ENCODE results near the gene NCK2.
A peak's percentile ranks its signal among the peaks of the same experiment; 100 is the strongest.

Gene NCK2

DNA sequence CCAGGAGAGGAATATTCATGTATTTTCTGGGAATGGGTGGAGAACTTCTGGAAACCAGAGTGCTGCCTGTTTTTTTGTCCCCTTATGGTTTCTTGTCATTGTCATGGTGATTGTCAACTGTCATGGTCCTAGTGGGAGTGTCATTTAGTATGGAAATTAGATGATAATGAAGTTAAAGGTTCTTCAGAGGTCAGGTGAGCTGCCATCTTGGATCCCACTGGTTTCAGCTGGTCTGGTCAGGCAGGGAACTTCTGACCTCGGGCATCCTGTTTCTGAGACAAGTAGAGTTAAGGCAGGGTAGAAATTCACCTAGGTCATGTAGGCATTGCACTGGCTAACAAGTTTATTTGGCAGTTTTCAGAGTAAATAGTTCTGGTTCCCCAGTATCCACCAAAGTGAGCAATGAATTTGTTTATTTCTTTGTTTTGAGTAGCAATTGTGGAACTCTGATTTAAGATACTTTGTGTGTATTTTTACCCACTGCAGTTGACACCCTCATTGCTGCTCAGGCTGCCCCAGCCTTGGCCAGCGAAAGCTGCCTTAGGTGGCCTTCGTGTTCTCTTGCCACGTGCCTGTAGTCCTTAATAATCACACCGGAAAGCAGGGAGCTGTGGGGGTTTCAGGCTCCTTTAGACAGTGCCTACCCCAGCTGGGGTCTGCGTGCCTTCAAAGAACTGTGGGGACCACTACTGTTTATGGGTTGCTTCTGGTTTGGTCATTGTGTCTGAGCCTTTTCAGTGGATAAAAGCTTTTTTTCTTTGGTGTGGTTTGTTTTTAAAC, 48.7 kb downstream of the NCK2 start:
- no peak for DNase-seq (ENCODE audit: low spot score)

DNA sequence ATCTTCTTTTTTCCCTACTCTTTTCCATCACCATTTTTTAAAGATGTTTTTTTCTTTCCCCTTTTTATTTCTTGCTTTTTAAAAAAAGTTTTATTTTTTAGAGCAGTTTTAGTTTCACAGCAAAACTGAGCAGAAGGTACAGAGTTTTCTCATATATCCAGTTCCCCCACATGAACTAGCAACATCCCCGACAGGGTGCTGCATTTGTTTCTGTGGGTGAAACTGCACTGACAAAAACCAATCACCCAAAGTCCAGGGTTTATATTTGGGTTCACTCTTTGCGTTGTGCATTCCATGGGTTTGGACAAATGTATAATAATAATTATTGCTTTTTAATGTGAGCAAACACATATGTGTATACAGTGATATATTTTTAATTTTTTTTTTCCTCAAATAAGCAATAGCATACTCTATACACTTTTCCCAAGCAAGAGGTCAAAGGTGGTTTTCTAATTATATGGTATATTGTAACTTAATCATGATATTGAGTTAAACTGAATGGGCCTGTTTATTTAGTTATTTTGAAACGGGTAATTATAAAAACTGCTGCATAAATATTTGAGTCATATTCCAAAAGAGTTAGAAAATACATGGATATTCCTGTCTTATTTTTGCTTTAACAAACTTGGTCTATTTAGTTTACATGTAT, 50.3 kb downstream of the NCK2 start:
- no peak for DNase-seq (ENCODE audit: low spot score)

DNA sequence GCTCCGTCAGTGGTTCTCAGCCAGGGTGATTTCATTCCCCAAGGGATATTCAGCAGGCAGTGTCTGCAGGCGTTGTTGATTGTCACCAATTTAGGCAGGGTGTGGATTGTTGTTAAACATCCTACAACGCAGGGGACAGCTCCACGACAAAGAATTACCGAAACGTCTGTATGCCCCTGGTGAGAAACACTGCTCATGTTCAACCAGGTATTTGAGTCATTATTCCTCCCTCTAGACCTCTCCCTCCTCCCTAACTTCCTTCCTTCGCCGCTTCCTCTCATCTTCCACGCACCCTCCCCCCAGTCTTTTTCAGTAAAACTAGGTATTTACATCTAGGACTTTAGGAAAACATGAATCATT, 50.8 kb downstream of the NCK2 start:
- peak; percentile 37 for DNase-seq (ENCODE audit: low spot score)

DNA sequence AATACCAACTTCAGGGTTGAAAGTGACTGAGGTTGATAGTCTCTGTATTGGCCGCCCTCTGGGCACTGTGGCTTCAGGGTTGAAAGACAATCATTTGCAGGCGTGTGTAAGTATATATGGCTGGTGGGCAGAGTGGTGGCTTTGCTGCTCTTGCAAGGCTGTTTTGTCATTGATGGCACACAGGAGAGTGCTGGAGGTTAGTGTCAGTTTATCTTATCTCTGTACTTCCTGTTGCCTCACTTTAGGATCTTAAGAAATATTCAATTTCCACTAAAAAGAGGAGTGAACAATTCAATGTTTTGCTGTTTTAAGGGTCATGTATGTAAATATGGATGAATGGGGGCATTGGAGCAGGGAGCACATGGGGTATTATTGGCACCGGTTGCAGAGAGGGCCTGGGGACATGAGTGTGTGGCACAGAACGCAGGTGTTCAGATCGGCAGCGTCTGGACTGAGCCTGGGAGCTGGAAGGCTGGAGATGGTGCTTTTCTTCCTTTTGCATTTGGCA, 51.5 kb downstream of the NCK2 start:
- DNase-seq (ENCODE audit: low spot score) = peak; percentile 44

DNA sequence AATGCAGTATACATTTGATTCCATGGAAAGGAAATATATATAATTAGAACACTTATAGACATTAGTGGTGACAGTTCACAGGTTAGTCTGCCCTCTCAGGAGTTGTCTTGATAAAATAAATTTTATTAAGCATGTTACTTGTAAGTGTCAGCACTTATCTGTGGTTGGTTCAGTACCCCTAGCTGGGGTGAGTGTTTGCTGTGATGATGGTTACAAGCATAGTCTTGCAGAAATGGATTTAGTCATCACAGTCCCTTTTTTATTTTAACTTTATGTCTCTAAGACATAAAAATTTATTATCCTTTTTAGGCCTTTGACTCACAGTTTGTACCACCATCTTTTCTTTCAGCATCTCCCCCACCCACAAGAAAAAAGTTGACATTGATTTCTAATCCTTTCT, 52.1 kb downstream of the NCK2 start:
- DNase-seq (ENCODE audit: low spot score) = no peak

DNA sequence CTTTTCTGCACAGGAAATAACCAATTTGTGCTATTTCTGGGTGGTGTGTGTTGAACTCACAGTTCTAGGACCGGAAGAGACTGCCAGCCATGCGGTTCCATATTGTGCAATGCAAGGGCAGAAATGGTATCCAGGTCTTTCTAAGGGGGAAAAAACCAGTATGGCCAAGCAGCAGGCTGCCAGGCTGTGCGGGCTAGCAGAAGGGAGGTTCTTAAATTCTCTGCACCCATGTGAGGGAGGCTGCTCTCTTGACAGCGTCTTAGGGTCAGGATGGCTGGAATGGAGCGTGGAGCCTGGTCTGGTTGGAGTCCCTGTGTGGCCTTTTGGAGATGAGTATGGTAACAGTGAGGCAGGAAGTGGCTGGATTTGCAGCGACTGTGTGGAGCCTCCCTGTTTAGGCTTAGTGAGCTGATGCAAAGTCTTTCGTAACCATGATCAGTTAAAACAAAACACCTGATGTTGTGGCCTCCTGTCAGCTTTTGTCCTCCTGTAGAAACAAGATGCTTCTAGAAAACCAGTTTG, 52.6 kb downstream of the NCK2 start:
- DNase-seq (ENCODE audit: low spot score) = peak; percentile 53

DNA sequence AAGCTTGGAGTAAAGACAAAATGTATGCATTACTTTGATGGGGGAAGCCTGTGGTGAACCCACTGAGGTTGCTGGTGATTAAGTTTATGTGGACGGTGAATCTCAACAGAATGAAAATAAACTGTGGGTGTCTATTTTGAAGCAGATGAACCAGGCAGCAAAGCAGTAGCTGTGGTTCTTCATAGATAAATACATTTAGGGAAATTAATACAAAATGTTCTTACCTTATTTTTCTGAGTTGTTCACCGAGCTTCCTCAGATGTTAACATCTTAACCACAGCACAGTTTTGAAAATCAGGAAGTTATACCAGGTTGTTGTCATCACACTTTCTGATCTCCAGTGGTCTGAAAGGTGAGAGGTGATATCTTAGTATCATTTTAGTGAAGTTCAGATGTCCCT, 53.9 kb downstream of the NCK2 start:
- DNase-seq (ENCODE audit: low spot score) = peak; percentile 57

DNA sequence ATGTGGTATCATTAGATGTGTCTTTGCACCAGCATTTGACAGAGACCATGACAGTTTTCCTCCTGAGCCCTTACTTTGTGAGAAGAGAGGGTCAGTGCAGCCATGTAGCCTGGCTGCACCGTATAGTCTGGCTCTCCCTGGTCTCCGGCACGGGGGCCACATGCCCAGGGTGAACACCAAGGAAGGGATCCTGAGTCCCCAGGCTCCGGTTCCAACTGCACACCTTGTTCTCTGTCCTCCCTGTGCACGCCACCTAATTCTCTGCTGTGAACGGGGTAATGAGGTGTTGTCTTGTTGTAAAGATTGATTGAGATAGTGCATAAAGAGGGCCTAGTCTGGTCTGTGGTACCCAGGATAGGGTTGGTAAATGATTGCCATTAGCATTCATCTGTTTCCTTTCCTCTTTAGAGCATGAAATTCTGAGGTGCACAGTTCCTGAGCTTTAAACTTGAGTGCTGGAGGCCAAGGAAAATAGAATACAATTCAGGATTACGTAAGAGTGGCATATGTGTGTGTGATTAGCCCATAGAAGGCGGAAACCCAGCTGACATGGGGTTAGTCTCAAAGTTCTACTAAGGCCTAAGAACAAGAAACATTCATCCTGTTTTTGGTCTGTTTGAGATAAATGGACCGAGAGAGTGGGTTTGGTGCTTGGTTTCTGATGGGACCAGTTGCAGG, 55.5 kb downstream of the NCK2 start:
- peak; percentile 28 for DNase-seq (ENCODE audit: low spot score)

DNA sequence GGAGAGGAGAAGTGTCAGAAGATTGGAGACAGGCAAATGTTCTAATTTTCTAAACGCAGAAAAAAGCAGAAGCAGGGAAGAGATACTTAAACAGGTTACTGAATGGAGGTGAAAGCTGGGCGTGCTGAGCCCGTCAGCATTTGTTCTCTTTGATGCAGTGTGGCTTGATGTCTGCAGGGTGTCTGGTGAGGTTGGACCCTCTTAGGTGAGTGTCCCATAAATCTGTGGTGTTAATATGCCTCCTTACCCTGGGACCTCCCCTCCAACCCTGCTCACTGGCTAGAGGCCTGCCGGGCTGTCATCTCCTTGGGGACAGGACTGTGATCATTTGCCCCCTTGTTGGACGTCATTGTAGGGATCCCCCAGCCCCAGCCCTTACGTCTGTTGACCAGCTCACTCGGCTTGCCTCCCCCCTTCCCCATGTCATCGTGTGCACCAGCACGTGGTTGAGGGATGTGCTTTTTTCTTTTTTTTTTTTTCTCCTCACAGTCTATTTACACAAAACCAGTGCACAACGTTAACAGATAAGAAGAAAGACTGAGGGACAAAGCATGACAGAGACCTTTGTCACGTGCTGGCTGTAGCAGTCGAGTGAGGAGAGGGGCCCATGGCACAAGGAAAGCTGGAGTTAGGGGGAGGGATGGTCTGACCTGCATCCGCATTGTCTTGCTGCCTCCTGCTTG, 56.4 kb downstream of the NCK2 start:
- DNase-seq (ENCODE audit: low spot score) = no peak

DNA sequence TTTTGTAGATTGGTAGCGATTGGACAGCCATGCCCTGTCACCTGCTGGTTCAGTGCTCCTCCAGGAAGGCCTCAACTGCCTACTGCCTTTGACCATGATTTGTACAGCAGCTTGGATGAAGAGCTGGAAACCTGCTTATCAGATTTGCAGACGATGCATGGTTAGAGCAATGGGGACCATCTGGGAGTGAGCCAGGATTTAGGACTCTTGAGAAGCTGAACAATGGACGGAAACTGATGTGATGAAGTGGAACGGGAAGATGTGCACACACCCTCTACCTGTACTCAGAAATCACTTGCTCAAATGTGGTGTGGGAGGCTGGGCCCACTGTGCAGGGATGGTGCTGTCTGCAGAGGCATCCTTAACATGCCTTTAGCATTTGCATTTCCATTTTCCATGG, 57.2 kb downstream of the NCK2 start:
- no peak for DNase-seq (ENCODE audit: low spot score)

DNA sequence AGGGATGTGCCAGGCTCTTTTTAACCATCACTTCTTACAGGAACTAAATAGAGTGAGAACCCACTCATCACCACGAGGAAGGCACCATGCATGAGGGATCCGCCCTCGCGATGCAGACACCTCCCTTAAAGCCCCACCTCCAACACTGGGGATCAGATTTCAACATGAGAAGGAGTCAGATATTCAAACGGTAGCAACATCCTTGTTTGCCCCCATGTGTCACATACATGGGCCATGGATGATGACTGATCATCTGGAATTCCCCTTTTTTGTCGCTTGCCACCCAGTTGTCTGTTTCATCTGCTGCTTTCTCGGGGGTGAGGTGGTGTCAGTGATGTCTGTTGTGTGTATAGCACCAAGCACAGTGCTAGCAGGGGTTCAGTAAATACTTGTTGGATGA, 57.9 kb downstream of the NCK2 start:
- DNase-seq (ENCODE audit: low spot score) = peak; percentile 70

DNA sequence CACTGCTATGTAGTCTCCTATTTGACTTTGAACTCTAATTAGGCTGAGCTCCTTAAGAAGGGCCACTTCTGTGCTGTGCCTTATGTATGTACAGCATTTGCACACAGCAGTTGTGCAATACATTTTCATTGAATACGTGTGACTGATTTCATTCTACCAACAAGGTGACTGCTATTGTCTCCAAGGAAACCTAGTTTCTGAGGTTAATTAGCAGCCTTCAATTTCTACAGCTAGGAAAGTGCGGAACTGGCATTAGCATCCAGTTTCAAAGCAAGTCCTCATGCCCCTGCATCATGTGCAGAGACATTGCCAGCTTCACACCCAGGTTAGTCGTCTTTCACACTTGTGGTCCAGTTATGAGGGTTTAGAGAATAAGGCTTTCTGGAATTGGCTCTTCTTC, 58.6 kb downstream of the NCK2 start:
- no peak for DNase-seq (ENCODE audit: low spot score)

DNA sequence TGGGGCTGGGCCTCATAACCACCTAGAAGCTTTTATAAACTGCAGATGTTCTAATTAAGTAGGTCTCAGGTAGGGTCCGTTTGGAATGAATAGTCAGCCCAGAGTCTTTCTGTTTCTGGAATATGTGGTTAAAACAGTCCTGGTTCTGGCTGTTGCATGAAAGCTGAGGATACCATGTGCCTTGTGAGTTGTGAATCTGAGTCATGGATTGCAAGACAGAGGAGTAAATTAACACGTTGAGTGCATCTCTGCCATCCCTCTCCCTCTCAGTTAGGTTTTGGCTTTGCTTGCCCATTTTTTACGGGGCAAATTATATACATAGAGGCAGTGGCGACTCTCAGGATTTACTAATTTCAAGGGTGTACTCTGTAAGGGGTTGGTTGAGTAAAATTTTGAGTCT, 59.1 kb downstream of the NCK2 start:
- DNase-seq (ENCODE audit: low spot score) = no peak

DNA sequence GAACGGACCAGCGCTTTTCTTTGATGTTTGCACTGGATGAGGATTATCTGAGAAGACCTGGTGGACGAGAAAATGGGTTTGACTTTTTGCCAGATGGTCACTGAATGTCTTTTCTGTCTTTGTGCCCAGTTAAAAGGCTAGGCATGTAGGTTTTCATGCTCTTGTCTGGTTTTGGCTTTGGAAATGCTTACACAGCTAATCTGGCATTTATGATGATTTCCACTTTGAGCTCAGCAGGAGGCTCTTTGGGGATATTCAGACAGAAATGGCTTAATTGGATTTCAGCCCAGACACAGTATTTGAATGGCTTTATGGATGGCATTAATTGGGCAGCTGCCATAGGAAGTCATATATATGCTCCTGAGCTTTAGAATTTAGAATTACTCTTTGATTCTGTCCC, 59.6 kb downstream of the NCK2 start:
- no peak for DNase-seq (ENCODE audit: low spot score)

DNA sequence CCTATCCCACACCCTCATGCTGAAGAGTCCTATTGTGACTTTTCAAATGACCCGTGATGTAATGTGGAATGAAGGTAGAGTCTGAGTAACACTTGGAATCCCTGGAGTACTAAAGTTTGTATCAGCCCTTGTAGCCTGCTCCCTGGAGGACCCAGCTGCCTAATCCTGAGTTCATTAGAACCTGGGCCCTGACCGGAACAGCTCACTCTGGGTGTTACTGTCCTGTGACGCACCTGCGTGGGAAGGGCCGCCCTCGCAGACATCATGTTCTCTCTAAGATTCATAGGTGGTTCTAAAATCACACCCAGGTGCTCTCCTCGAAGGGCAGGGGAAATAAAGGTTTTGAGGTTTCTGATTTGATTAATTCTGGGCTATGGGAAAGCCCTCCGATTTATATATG, 62.3 kb downstream of the NCK2 start:
- no peak for DNase-seq (ENCODE audit: low spot score)

DNA sequence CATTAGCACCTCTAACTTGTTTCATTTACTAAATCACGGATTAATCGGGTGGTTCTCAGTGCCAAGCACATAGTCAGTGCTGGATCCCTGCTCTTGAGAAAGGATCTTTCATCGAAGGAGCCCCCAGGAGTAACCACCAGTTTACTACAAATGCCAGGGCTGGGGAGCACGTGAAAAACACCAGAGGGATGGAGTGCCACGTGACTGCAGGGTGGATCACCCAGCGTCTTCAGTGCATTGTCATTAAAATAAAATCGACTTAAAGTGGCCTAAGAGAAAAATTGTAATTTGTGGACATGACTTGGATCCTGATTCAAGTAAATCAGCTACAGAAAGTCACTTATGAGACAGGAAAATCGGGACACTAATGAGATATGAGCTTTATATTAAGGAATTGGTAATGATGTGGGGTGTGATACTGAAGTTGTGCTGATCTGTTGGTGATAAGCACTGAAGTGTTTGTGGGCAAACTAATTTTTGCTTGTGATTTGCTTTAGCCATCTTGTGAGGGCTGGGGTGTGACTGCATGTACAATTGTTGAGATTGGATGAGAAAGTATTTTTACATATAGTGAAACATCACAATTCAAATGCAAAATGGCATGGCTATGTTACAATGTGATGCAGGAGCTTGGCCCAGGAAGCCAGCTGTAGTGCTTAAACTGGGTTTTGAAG, 63.8 kb downstream of the NCK2 start:
- DNase-seq (ENCODE audit: low spot score) = no peak

DNA sequence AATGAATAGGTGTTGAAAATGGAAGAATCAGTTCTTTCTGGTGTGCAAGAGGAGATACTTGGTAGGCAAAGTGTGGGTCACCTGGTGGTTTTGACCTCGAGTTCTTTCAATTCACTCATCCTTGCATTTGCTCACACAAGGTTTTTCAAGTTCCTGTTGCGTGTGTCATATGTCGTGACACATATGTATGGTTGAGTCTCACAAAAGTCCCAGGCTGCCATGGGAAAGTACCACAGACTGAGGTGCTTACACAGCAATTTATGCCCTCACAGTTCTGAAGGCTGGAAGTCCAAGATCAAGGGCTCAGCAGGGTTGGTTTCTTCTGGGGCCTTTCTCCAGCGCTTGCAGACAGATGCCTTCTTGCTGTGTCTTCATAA, 64.4 kb downstream of the NCK2 start:
- no peak for DNase-seq (ENCODE audit: low spot score)

DNA sequence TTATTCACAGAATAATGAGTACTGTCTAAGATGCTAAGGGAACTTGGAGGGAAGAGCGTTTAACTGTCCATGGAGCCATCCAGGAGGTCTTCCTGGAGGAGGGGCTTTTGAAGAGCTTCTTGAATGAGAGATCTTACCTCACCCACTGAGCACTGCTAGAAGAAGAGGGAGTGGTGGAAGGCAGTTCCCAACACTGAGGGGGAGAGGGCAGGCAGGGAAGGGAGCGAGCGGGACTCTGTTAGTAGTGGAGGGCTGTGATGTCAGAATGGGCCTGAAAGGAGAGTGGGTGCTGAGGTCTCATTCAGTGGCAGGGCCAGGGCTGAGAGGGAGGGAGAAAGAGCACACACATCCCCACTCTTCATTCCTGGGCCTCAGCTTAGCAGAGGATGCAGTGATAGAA, 65.0 kb downstream of the NCK2 start:
- no peak for DNase-seq (ENCODE audit: low spot score)

DNA sequence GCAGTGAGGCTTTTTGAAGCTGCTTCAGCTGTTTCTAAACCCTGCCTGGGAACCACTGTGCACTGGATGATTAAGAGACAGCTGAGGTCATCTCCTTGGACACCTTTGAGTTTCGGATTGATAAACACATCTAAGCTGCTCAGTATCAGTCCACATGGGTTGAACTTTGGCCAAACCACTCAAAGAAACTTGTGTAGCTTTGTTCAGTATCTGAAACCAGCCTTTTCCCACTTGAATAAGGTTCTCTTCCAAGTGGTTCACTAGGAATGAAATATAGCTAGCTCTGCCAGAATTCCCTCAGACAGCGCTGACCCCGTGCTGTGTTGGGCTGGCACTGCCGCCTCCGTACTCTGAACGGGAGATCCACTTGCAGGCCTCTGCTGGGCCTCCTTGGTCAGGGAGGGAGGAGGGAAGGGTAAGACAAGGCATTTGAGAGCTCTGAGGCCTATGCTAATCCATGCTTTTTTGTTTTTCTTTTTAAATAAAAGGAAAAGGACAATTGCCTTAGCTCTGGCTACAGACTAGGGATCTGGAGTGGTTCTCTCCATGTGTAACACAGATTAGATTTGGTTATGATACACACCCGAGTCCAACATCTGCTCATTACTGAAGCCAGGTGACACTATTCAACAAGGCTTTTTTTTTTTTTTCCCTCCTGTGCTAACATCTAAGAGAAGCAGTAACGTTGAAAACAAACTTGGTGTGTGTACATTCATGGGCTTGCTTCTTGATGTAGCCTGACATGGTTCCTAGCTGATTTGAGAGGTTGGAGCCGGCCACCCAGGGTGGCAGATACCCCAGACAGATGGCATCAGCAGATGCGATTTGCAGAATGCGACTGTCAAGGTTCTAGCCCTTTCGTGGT, 67.7 kb downstream of the NCK2 start:
- no peak for DNase-seq (ENCODE audit: low spot score)

DNA sequence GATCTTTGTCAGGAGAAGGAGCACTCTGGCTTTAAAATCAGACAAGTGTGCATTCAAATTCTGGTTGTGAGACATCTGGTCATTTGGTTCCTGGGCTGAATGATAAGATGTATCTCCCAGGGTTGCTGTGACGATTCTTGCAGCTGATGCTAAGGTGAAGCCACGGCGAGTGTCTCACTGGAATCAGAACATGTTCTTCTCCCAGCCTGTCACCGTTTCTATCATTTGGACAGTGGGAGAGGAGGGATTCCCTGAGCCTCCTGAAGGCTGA, 68.3 kb downstream of the NCK2 start:
- no peak for DNase-seq (ENCODE audit: low spot score)

DNA sequence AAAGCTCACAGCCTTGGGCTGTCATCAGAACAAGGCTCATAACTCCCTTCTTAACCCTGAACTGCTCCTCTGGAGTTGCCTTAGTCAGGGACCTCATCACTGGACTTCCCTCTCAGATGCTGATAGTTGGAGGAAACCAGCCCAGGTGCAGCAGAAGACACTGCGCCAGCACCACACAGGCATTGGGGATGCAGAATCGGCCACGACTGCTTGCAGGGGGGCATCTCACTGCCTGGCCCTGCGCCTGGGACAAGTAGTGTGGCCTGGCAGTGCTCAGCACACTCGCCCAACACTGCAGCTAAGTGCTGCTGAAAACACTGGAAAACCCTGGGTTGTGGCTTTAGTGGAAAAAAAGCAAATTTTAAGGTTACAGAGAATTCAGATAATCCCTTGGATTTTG, 68.7 kb downstream of the NCK2 start:
- DNase-seq (ENCODE audit: low spot score) = no peak
